GM12891 (cell line): ENCODE data around the gene PRPSAP1.
A peak's percentile ranks its signal among the peaks of the same experiment; 100 is the strongest.

Source experiments
- PAX5 ChIP-seq: IDR thresholded peaks from 2 replicates; pipeline ENCODE4 v1.6.1; 2011; ENCODE audit warnings: low read length, moderate library complexity, mild to moderate bottlenecking; ENCODE audit not compliant: insufficient read depth, severe bottlenecking
- POLR2A ChIP-seq: IDR thresholded peaks from 2 replicates; pipeline ENCODE4 v1.6.1; 2011; ENCODE audit warnings: low read depth, low read length, control low read depth
- POLR2AphosphoS5 ChIP-seq: IDR thresholded peaks from 2 replicates; pipeline ENCODE4 v1.6.1; 2011; ENCODE audit warnings: low read depth, low read length, control low read depth
- POU2F2 ChIP-seq: IDR thresholded peaks from 2 replicates; pipeline ENCODE4 v1.6.1; 2011; ENCODE audit warnings: low read depth, mild to moderate bottlenecking, control low read depth, low read length, moderate library complexity
- SPI1 ChIP-seq: IDR thresholded peaks from 2 replicates; pipeline ENCODE4 v1.6.1; 2011; ENCODE audit warnings: low read depth, low read length, control low read depth
- TAF1 ChIP-seq: IDR thresholded peaks from 2 replicates; pipeline ENCODE4 v1.6.1; 2011; ENCODE audit warnings: low read depth, low read length, control low read depth

- TF ChIP-seq POLR2A, result peak; percentile 44
- no peak for TF ChIP-seq TAF1
- no peak; the same call in 1 of the 2 replicates for TF ChIP-seq POLR2AphosphoS5
- no peak for TF ChIP-seq PAX5
- no peak for TF ChIP-seq POU2F2
- no peak for TF ChIP-seq SPI1
Observed at GRCh38 chr17:76266244-76266938, 87.3 kb downstream of the PRPSAP1 start.
